Caco-2 (cell line): ENCODE measurements around the gene ADAMTS8. TPM values are rescaled to one million over a fixed set of nuclear protein-coding genes. Genes with fewer than 3 reads are reported as not detected.

Source experiments
- BruUV-seq: library from RNA; stranded (reverse); fragments of 400-500 nt; replicated peaks from 2 replicates; lab custom pipeline; 2021; lab: Mats Ljungman, UMichigan
- CTCF ChIA-PET: fragments of 300-600 bp; sonication (Branson Sonifier 250); formaldehyde crosslinking; loops from one replicate; lab custom pipeline; 2022; ENCODE audit warnings: antibody characterized with exemption; lab: Charles Lee
- POLR2A ChIA-PET: fragments of 300-600 bp; sonication (Branson Sonifier 250); formaldehyde crosslinking; loops from one replicate; lab custom pipeline; 2022; ENCODE audit warnings: antibody characterized with exemption; lab: Charles Lee
- DNase-seq, 2 experiments: peaks; one replicate each; pipeline versions ENCODE4 v3.0.0 to v3.0.0-alpha.2; 2020 to 2022
- H3K27me3 ChIP-seq: replicated peaks from 2 replicates; pipeline ENCODE4 v1.6.0; 2011; ENCODE audit warnings: low read length; ENCODE audit not compliant: control insufficient read depth, insufficient read depth
- H3K36me3 ChIP-seq: 2 replicates; pipeline ENCODE4 v1.5.1; 2011; ENCODE audit warnings: low read length; ENCODE audit not compliant: control insufficient read depth, insufficient read depth
- H3K4me1 ChIP-seq: fragments of 250-450 bp; sonication (Bioruptor Pico); 2 replicates; pipeline ENCODE4 v1.5.1; 2020; ENCODE audit warnings: mild to moderate bottlenecking
- H3K4me3 ChIP-seq: 2 replicates; pipeline ENCODE4 v1.5.1; 2011; ENCODE audit warnings: low read depth, mild to moderate bottlenecking, control low read depth, low read length
- H3K9me3 ChIP-seq: fragments of 250-450 bp; sonication (Bioruptor Pico); 2 replicates; pipeline ENCODE4 v1.5.1; 2020; ENCODE audit warnings: mild to moderate bottlenecking, moderate library complexity
- H3K27ac Mint-ChIP-seq: one replicate; pipeline ENCODE4 v1.8.0; 2022; ENCODE audit warnings: mixed read lengths; ENCODE audit not compliant: unreplicated experiment
- H3K27me3 Mint-ChIP-seq: one replicate; pipeline ENCODE4 v1.8.0; 2022; ENCODE audit warnings: mixed read lengths; ENCODE audit not compliant: insufficient read depth, unreplicated experiment
- H3K36me3 Mint-ChIP-seq: one replicate; pipeline ENCODE4 v1.8.0; 2022; ENCODE audit warnings: mild to moderate bottlenecking, mixed read lengths; ENCODE audit not compliant: insufficient read depth, unreplicated experiment
- H3K4me1 Mint-ChIP-seq: one replicate; pipeline ENCODE4 v1.8.0; 2022; ENCODE audit warnings: low read depth, mixed read lengths; ENCODE audit not compliant: unreplicated experiment
- H3K4me3 Mint-ChIP-seq: one replicate; pipeline ENCODE4 v1.8.0; 2022; ENCODE audit warnings: mild to moderate bottlenecking, moderate library complexity, mixed read lengths; ENCODE audit not compliant: unreplicated experiment
- H3K9me3 Mint-ChIP-seq: one replicate; pipeline ENCODE4 v1.8.0; 2022; ENCODE audit warnings: mixed read lengths; ENCODE audit not compliant: unreplicated experiment
- CTCF ChIP-seq, 2 experiments: fragments of 200-600 bp in 1 of 2; IDR thresholded peaks; 1 replicate in 1 of 2; 2 replicates in 1 of 2; pipeline versions ENCODE4 v1.5.1 to v1.8.0; 2011 to 2022; ENCODE audit warnings: antibody characterized with exemption in 1 of 2, control low read depth in 1 of 2, inconsistent platforms in 1 of 2, low read depth in 1 of 2, low read length in 1 of 2, mild to moderate bottlenecking in 1 of 2, moderate library complexity in 1 of 2; ENCODE audit not compliant: insufficient read depth in 1 of 2, severe bottlenecking in 1 of 2, unreplicated experiment in 1 of 2
- intact Hi-C: fragments of 100-400 bp; cut with micrococcal nuclease; formaldehyde crosslinking; loops from one replicate; pipeline ENCODE4 v1.10.0; 2022; ENCODE audit not compliant: unreplicated experiment
- total RNA-seq: library from RNA; stranded (reverse); gene quantifications from 2 replicates; pipeline ENCODE4 v1.2.3, GENCODE V29; 2022

ADAMTS8 gene
- total RNA-seq, 1 experiment from 2014 or later: not detected

- intact Hi-C loops: no loop called here
- TF ChIP-seq CTCF (IDR thresholded peaks at IDR 0.05; ENCODE audit: insufficient read depth in 1 of 2, low read depth in 1 of 2, low read length in 1 of 2, severe bottlenecking in 1 of 2, unreplicated experiment in 1 of 2): no peak
- Mint-ChIP-seq H3K36me3 (no peaks in the 10 kb centered on the region), H3K27me3 (peaks cover 13% of the 10 kb centered on the region), H3K4me3 (no peak overlapping the region), H3K9me3 (no peaks in the 10 kb centered on the region), H3K27ac (no peak overlapping the region), H3K4me1 (no peaks in the 10 kb centered on the region)
- POLR2A ChIA-PET: interaction anchor here (1.3 kb wide), 1 partner anchor 223 kb away, joined by 5 read pairs; no protein-coding TSS in a partner anchor
- Histone ChIP-seq H3K36me3 (no peaks in the 10 kb centered on the region), H3K27me3 (no peaks in the 10 kb centered on the region; the same call in 1 of the 2 replicates), H3K4me3 (no peak overlapping the region), H3K9me3 (no peaks in the 10 kb centered on the region), H3K4me1 (no peaks in the 10 kb centered on the region)
- no TSS peak for BruUV-seq
- CTCF ChIA-PET: interaction anchor here (0.9 kb wide), 1 partner anchor 14 kb away, joined by 3 read pairs; no protein-coding TSS in a partner anchor
- DNase-seq: no peak
Observed at GRCh38 chr11:130403967-130404366, 24.4 kb downstream of the ADAMTS8 start.

DNA sequence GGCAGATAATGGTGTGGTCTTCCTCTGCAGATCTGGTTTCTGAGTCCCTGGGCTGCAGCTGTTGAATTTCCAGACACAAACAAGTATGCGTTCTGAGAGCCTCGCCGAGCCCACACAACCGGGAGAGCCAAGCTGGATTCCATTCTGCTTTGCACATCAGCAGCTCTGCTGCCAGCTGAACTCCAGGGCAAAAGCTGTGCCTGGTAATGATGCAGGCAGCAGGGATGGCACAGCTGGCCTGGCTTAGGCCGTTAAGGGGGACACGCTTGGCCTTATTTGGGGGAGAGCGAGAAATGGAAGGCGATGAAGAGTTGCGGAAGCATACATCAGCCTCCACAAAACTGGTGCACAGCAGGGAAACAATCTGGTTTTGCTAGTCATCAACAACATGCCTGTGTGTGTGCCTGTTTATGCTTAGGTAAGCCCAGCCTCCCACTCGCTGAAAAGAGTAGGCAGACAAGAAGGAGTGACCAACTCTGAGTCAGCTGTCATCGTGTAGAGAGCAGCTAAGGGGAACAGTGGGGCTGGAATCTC is 25.1 kb downstream of the ADAMTS8 start:
- no peaks in the 10 kb centered on the region for H3K4me1 Mint-ChIP-seq
- H3K9me3 Mint-ChIP-seq: no peaks in the 10 kb centered on the region
- H3K27ac Mint-ChIP-seq: no peak overlapping the region
- Histone ChIP-seq H3K9me3 (no peaks in the 10 kb centered on the region), H3K4me3 (no peak overlapping the region), H3K4me1 (no peaks in the 10 kb centered on the region), H3K27me3 (no peaks in the 10 kb centered on the region), H3K36me3 (no peaks in the 10 kb centered on the region)
- ChIA-PET CTCF (interaction anchor here (0.9 kb wide), 1 partner anchor 13 kb away, joined by 3 read pairs; no protein-coding TSS in a partner anchor), POLR2A (interaction anchor here (1.3 kb wide), 1 partner anchor 222 kb away, joined by 5 read pairs; no protein-coding TSS in a partner anchor)
- no peaks in the 10 kb centered on the region for H3K36me3 Mint-ChIP-seq
- intact Hi-C loops: no loop called here
- BruUV-seq: no TSS peak
- TF ChIP-seq CTCF (IDR thresholded peaks at IDR 0.05; ENCODE audit: insufficient read depth in 1 of 2, low read depth in 1 of 2, low read length in 1 of 2, severe bottlenecking in 1 of 2, unreplicated experiment in 1 of 2): no peak
- peaks cover 14% of the 10 kb centered on the region for H3K27me3 Mint-ChIP-seq
- H3K4me3 Mint-ChIP-seq: no peak overlapping the region
- DNase-seq: no peak

- no peaks in the 10 kb centered on the region for H3K4me1 Mint-ChIP-seq
- BruUV-seq: no TSS peak
- intact Hi-C loops: no loop called here
Observed at GRCh38 chr11:130402570-130402969, 25.8 kb downstream of the ADAMTS8 start.

More at GRCh38 chr11:130402570-130402969, 25.8 kb downstream of the ADAMTS8 start:
- no peak overlapping the region for H3K4me3 Mint-ChIP-seq
- peaks cover 20% of the 10 kb centered on the region for H3K27me3 Mint-ChIP-seq
- H3K9me3 ChIP-seq: no peaks in the 10 kb centered on the region
- POLR2A ChIA-PET: no interaction called here
- H3K27me3 ChIP-seq: no peaks in the 10 kb centered on the region
- H3K27ac Mint-ChIP-seq: no peak overlapping the region
- DNase-seq: no peak
- no peaks in the 10 kb centered on the region for H3K9me3 Mint-ChIP-seq
- CTCF ChIA-PET: no interaction called here
- H3K36me3 ChIP-seq: no peaks in the 10 kb centered on the region
- H3K36me3 Mint-ChIP-seq: no peaks in the 10 kb centered on the region
- TF ChIP-seq CTCF (IDR thresholded peaks at IDR 0.05; ENCODE audit: insufficient read depth in 1 of 2, low read depth in 1 of 2, low read length in 1 of 2, severe bottlenecking in 1 of 2, unreplicated experiment in 1 of 2): no peak
- no peaks in the 10 kb centered on the region for H3K4me1 ChIP-seq
- no peak overlapping the region for H3K4me3 ChIP-seq
